ENCODE measurements around the gene DPH6. TPM values are rescaled to one million over a fixed set of nuclear protein-coding genes. Genes with fewer than 3 reads are reported as not detected.

Gene DPH6
- total RNA-seq, 4 donors from 2014 or later: 30.6 to 49.0 (median 36.8) TPM

- TF ChIP-seq CTCF (IDR thresholded peaks at IDR 0.05) (no peak), POLR2A (IDR thresholded peaks at IDR 0.05) (no peak)
- H3K4me3 ChIP-seq (replicated peaks in 1 of 3): no peak overlapping the region
- no peaks in the 10 kb centered on the region for H3K4me1 ChIP-seq
- no peak overlapping the region for H3K27ac ChIP-seq
- no peak for DNase-seq
- H3K27me3 ChIP-seq: no peaks in the 10 kb centered on the region
- no peaks in the 10 kb centered on the region for H3K36me3 ChIP-seq
- H3K9me3 ChIP-seq: no peaks in the 10 kb centered on the region
- intact Hi-C loops (cut with DNase I): no loop called here
These were observed 90.8 kb downstream of the DPH6 start for GRCh38 chr15:35455201-35455600.

DNA sequence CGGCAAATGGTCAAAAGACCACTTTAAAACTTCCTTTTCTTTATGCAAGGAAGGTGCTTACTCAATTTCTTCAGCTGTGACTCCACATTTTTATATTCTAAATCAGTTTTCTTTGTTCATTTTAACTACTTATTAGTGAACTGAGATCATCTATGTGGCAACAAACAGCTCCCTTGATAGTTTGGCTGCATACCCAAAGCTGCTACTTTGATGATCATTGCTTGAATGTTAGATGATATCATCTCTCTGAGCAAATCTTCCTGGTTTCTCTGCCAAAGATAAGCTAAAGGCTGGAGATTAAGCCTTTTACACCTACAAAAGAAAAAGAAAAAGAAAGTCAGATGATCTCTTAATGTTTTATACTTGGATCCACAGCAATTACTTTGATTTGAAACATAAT, 95.5 kb downstream of the DPH6 start:
- WGBS, 2 donors: 93 to 95% methylated on average over 1 of the region's 1 CpG
- TF ChIP-seq CTCF (IDR thresholded peaks at IDR 0.05): no peak

DNA sequence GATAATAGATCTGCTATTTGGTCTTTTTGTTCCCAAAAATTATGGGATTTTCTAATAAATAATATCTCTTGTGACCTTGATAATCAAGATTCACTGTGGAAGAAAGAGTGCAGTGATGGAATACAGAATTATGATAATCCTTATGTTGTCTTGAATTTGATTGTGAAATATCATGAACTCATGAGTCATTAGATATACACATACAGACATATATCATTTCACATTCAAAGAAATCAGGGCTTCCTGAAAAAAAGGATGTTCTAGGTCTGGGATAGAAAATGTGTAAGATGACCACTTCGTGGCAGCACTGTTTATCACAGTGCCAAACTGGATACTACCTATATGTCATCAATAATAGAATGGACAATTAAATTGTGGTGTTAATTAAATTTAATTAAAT, 97.7 kb downstream of the DPH6 start:
- no peak for DNase-seq
- WGBS, 2 donors: 91 to 98% methylated on average over 1 of the region's 1 CpG
- intact Hi-C loops (cut with DNase I): no loop called here
- H3K9me3 ChIP-seq: no peaks in the 10 kb centered on the region
- no peak overlapping the region for H3K4me3 ChIP-seq (replicated peaks in 1 of 3)
- H3K36me3 ChIP-seq: no peaks in the 10 kb centered on the region
- H3K27me3 ChIP-seq: no peaks in the 10 kb centered on the region
- no peak for TF ChIP-seq CTCF (IDR thresholded peaks at IDR 0.05)
- no peak for TF ChIP-seq POLR2A (IDR thresholded peaks at IDR 0.05)
- H3K27ac ChIP-seq: no peak overlapping the region
- H3K4me1 ChIP-seq: peaks cover 0 to 3% of the 10 kb centered on the region in 2 donors

More for the DNA sequence above, 95.5 kb downstream of the DPH6 start:
- no peaks in the 10 kb centered on the region for H3K9me3 ChIP-seq
- H3K4me3 ChIP-seq (replicated peaks in 1 of 3): no peak overlapping the region
- DNase-seq: no peak
- no peaks in the 10 kb centered on the region for H3K36me3 ChIP-seq
- H3K27me3 ChIP-seq: no peaks in the 10 kb centered on the region
- no peak overlapping the region for H3K27ac ChIP-seq
- no peaks in the 10 kb centered on the region for H3K4me1 ChIP-seq
- intact Hi-C loops (cut with DNase I): no loop called here

GRCh38 chr15:35445891-35446290, 100.1 kb downstream of the DPH6 start:
- no peaks in the 10 kb centered on the region for H3K27me3 ChIP-seq
- peaks cover 0 to 3% of the 10 kb centered on the region in 2 donors for H3K4me1 ChIP-seq
- no peaks in the 10 kb centered on the region for H3K36me3 ChIP-seq
- TF ChIP-seq POLR2A (IDR thresholded peaks at IDR 0.05) (no peak), CTCF (IDR thresholded peaks at IDR 0.05) (no peak)
- H3K4me3 ChIP-seq (replicated peaks in 1 of 3): no peak overlapping the region
- intact Hi-C loops (cut with DNase I): no loop called here
- no peaks in the 10 kb centered on the region for H3K9me3 ChIP-seq
- H3K27ac ChIP-seq: no peak overlapping the region
- DNase-seq: no peak
- WGBS, 2 donors: 74 to 85% methylated on average over 4 of the region's 4 CpGs

- H3K4me1 ChIP-seq: peaks cover 0 to 3% of the 10 kb centered on the region in 2 donors
- no peak overlapping the region for H3K4me3 ChIP-seq (replicated peaks in 1 of 3)
- H3K36me3 ChIP-seq: no peaks in the 10 kb centered on the region
- no peaks in the 10 kb centered on the region for H3K9me3 ChIP-seq
- no peak overlapping the region for H3K27ac ChIP-seq
- no peak for DNase-seq
- intact Hi-C loops (cut with DNase I): no loop called here
- H3K27me3 ChIP-seq: no peaks in the 10 kb centered on the region
- no peak for TF ChIP-seq POLR2A (IDR thresholded peaks at IDR 0.05)
- peak in 5 of 6 experiments; percentile 31 to 68 (median 58) for TF ChIP-seq CTCF (IDR thresholded peaks at IDR 0.05)
- 42 to 47% methylated on average over 1 of the region's 1 CpG for WGBS, 2 donors
These were observed 101.3 kb downstream of the DPH6 start for GRCh38 chr15:35444557-35445204.

Data from thyroid gland (tissue), 4 donors.